HAP-1 (cell line): Measurements from ENCODE around the gene SLX4.

Experiments used
- DNase-seq, 2 experiments: peaks; one replicate each; pipeline ENCODE4 v3.0.0-alpha.2; 2016 to 2020; ENCODE audit warnings: low spot score in 2 of 2
- H3K27me3 ChIP-seq: fragments of 250-450 bp; sonication (Bioruptor Pico); 2 replicates; pipeline ENCODE4 v1.5.1; 2020; ENCODE audit warnings: low read depth, mild to moderate bottlenecking, moderate library complexity
- H3K36me3 ChIP-seq: fragments of 250-450 bp; sonication (Bioruptor Pico); replicated peaks from 2 replicates; pipeline ENCODE4 v1.5.1; 2020; ENCODE audit warnings: mild to moderate bottlenecking
- H3K4me1 ChIP-seq: fragments of 250-450 bp; sonication (Bioruptor Pico); 2 replicates; pipeline ENCODE4 v1.5.1; 2020; ENCODE audit warnings: mild to moderate bottlenecking
- H3K4me3 ChIP-seq: fragments of 250-450 bp; sonication (Bioruptor Pico); 2 replicates; pipeline ENCODE4 v1.5.1; 2020; ENCODE audit warnings: mild to moderate bottlenecking, moderate library complexity
- H3K9me3 ChIP-seq: fragments of 250-450 bp; sonication (Bioruptor Pico); 2 replicates; pipeline ENCODE4 v1.5.1; 2020; ENCODE audit warnings: mild to moderate bottlenecking, moderate library complexity
- in situ Hi-C: fragments of 300-500 bp; cut with MboI; formaldehyde crosslinking; loops from 3 replicates; pipeline ENCODE4 v1.14.3; 2020; ENCODE audit warnings: low sequenced_read_pairs, inconsistent platforms, mixed read lengths

The SLX4 gene

GRCh38 chr16:3601614-3602319, 9.6 kb downstream of the SLX4 start:
- Histone ChIP-seq H3K9me3 (peaks cover 9% of the 10 kb centered on the region), H3K27me3 (no peaks in the 10 kb centered on the region), H3K36me3 (peaks cover 34% of the 10 kb centered on the region), H3K4me3 (no peak overlapping the region), H3K4me1 (no peaks in the 10 kb centered on the region)
- DNase-seq = no peak
- in situ Hi-C loops = no loop called here

GRCh38 chr16:3599922-3600321, 11.5 kb downstream of the SLX4 start:
- Histone ChIP-seq H3K9me3 (peaks cover 9% of the 10 kb centered on the region), H3K27me3 (no peaks in the 10 kb centered on the region), H3K4me3 (no peak overlapping the region), H3K4me1 (no peaks in the 10 kb centered on the region), H3K36me3 (peaks cover 34% of the 10 kb centered on the region)
- in situ Hi-C loops = no loop called here
- DNase-seq = no peak

GRCh38 chr16:3599121-3599520, 12.3 kb downstream of the SLX4 start:
- Histone ChIP-seq H3K4me3 (no peak overlapping the region), H3K9me3 (peaks cover 9% of the 10 kb centered on the region), H3K4me1 (no peaks in the 10 kb centered on the region), H3K36me3 (peaks cover 34% of the 10 kb centered on the region), H3K27me3 (no peaks in the 10 kb centered on the region)
- in situ Hi-C loops = no loop called here
- no peak for DNase-seq

GRCh38 chr16:3598236-3598635, 13.2 kb downstream of the SLX4 start:
- peaks cover 9% of the 10 kb centered on the region for H3K9me3 ChIP-seq
- no peak overlapping the region for H3K4me3 ChIP-seq
- no peak for DNase-seq
- no peaks in the 10 kb centered on the region for H3K4me1 ChIP-seq
- H3K27me3 ChIP-seq = no peaks in the 10 kb centered on the region
- peaks cover 34% of the 10 kb centered on the region for H3K36me3 ChIP-seq
- in situ Hi-C loops = no loop called here

- no peak for DNase-seq
- no peaks in the 10 kb centered on the region for H3K27me3 ChIP-seq
- in situ Hi-C loops = no loop called here
- no peaks in the 10 kb centered on the region for H3K4me1 ChIP-seq
- no peak overlapping the region for H3K4me3 ChIP-seq
- H3K9me3 ChIP-seq = peaks cover 9% of the 10 kb centered on the region
- peaks cover 33% of the 10 kb centered on the region for H3K36me3 ChIP-seq
These were observed 13.7 kb downstream of the SLX4 start for GRCh38 chr16:3597676-3598075.

- peaks cover 9% of the 10 kb centered on the region for H3K9me3 ChIP-seq
- in situ Hi-C loops = no loop called here
- H3K36me3 ChIP-seq = peaks cover 31% of the 10 kb centered on the region
- no peak for DNase-seq
- no peaks in the 10 kb centered on the region for H3K4me1 ChIP-seq
- no peak overlapping the region for H3K4me3 ChIP-seq
- H3K27me3 ChIP-seq = no peaks in the 10 kb centered on the region
These were observed 14.2 kb downstream of the SLX4 start for GRCh38 chr16:3597226-3597625.

- no peak overlapping the region for H3K4me3 ChIP-seq
- no peaks in the 10 kb centered on the region for H3K27me3 ChIP-seq
- in situ Hi-C loops = no loop called here
- peaks cover 9% of the 10 kb centered on the region for H3K9me3 ChIP-seq
- H3K36me3 ChIP-seq = peaks cover 23% of the 10 kb centered on the region
- H3K4me1 ChIP-seq = no peaks in the 10 kb centered on the region
- DNase-seq = no peak
These were observed 15.1 kb downstream of the SLX4 start for GRCh38 chr16:3596101-3596861.

- H3K27me3 ChIP-seq = no peaks in the 10 kb centered on the region
These were observed 15.8 kb downstream of the SLX4 start for GRCh38 chr16:3595521-3596021.

GRCh38 chr16:3595110-3595486, 16.3 kb downstream of the SLX4 start:
- Histone ChIP-seq H3K27me3 (no peaks in the 10 kb centered on the region), H3K36me3 (peaks cover 13% of the 10 kb centered on the region), H3K9me3 (peaks cover 7% of the 10 kb centered on the region), H3K4me1 (no peaks in the 10 kb centered on the region), H3K4me3 (no peak overlapping the region)
- in situ Hi-C loops = no loop called here
- no peak for DNase-seq

More at GRCh38 chr16:3595521-3596021, 15.8 kb downstream of the SLX4 start:
- peaks cover 16% of the 10 kb centered on the region for H3K36me3 ChIP-seq
- peaks cover 9% of the 10 kb centered on the region for H3K9me3 ChIP-seq
- no peak overlapping the region for H3K4me3 ChIP-seq
- no peaks in the 10 kb centered on the region for H3K4me1 ChIP-seq
- in situ Hi-C loops = no loop called here
- DNase-seq = no peak

GRCh38 chr16:3594316-3595109, 16.9 kb downstream of the SLX4 start:
- Histone ChIP-seq H3K36me3 (peaks cover 7% of the 10 kb centered on the region), H3K4me1 (no peaks in the 10 kb centered on the region), H3K4me3 (no peak overlapping the region), H3K27me3 (no peaks in the 10 kb centered on the region), H3K9me3 (peaks cover 1% of the 10 kb centered on the region; the same call in 1 of the 2 replicates)
- DNase-seq = no peak
- in situ Hi-C loops = no loop called here

GRCh38 chr16:3592559-3592958, 18.8 kb downstream of the SLX4 start:
- no peaks in the 10 kb centered on the region for H3K27me3 ChIP-seq
- H3K4me1 ChIP-seq = no peaks in the 10 kb centered on the region
- H3K36me3 ChIP-seq = no peaks in the 10 kb centered on the region; the same call in 1 of the 2 replicates
- no peak for DNase-seq
- no peak overlapping the region for H3K4me3 ChIP-seq
- in situ Hi-C loops = no loop called here
- H3K9me3 ChIP-seq = no peaks in the 10 kb centered on the region

- H3K27me3 ChIP-seq = no peaks in the 10 kb centered on the region
- no peak for DNase-seq
- H3K9me3 ChIP-seq = no peaks in the 10 kb centered on the region
- H3K4me1 ChIP-seq = no peaks in the 10 kb centered on the region
- no peak overlapping the region for H3K4me3 ChIP-seq
- in situ Hi-C loops = no loop called here
- no peaks in the 10 kb centered on the region; the same call in 1 of the 2 replicates for H3K36me3 ChIP-seq
These were observed 19.4 kb downstream of the SLX4 start for GRCh38 chr16:3591991-3592390.

GRCh38 chr16:3591436-3591803, 20.0 kb downstream of the SLX4 start:
- no peaks in the 10 kb centered on the region for H3K27me3 ChIP-seq
- no peaks in the 10 kb centered on the region for H3K4me1 ChIP-seq
- in situ Hi-C loops = no loop called here
- no peak for DNase-seq
- H3K36me3 ChIP-seq = no peaks in the 10 kb centered on the region; the same call in 1 of the 2 replicates
- H3K9me3 ChIP-seq = no peaks in the 10 kb centered on the region
- H3K4me3 ChIP-seq = no peak overlapping the region
